ENCODE data around the gene MTHFR. TPM values are rescaled to one million over a fixed set of nuclear protein-coding genes. Genes with fewer than 3 reads are reported as not detected.
A peak's percentile ranks its signal among the peaks of the same experiment; 100 is the strongest.

Gene MTHFR
- total RNA-seq, 1 experiment from 2014 or later: 22.6 TPM

GRCh38 chr1:11854519-11854918, 48.8 kb upstream of the MTHFR start (continued):
- TF ChIP-seq ZNF138 (CRISPR knock-in tag; conservative IDR thresholded peaks at IDR 0.05): no peak
- no peak for TF ChIP-seq ZNF416 (CRISPR knock-in tag; IDR thresholded peaks at IDR 0.05)
- TF ChIP-seq NFATC4 (CRISPR knock-in tag; IDR thresholded peaks at IDR 0.05): no peak
- TF ChIP-seq ZBTB43 (CRISPR knock-in tag; IDR thresholded peaks at IDR 0.05): no peak
- TF ChIP-seq TCF7 (CRISPR knock-in tag; IDR thresholded peaks at IDR 0.05; ENCODE audit: low read depth): no peak
- no peak for TF ChIP-seq NFE2L1 (CRISPR knock-in tag; IDR thresholded peaks at IDR 0.05)

GRCh38 chr1:11851180-11851579, 45.4 kb upstream of the MTHFR start:
- POLR2A ChIA-PET: no interaction called here
- no peaks in the 10 kb centered on the region for H3K4me1 Mint-ChIP-seq
- CTCF ChIA-PET: interaction anchor here (1.2 kb wide), 1 partner anchor 9 kb away, joined by 4 read pairs; no protein-coding TSS in a partner anchor
- no peaks in the 10 kb centered on the region for H3K36me3 Mint-ChIP-seq
- DNase-seq (ENCODE audit: low spot score) (no peak), ATAC-seq (no peak)
- TF ChIP-seq ZNF423 (CRISPR knock-in tag; IDR thresholded peaks at IDR 0.05) (no peak), ZNF219 (CRISPR knock-in tag; IDR thresholded peaks at IDR 0.05; ENCODE audit: borderline replicate concordance) (no peak), ATF1 (CRISPR knock-in tag; IDR thresholded peaks at IDR 0.05) (no peak), CREB1 (CRISPR knock-in tag; IDR thresholded peaks at IDR 0.05) (no peak), ZBTB21 (CRISPR knock-in tag; IDR thresholded peaks at IDR 0.05; ENCODE audit: borderline replicate concordance) (no peak), ETV6 (CRISPR knock-in tag; IDR thresholded peaks at IDR 0.05) (no peak), KAT7 (CRISPR knock-in tag; IDR thresholded peaks at IDR 0.05; ENCODE audit: borderline replicate concordance) (no peak), SMAD3 (CRISPR knock-in tag; IDR thresholded peaks at IDR 0.05; ENCODE audit: borderline replicate concordance) (no peak), EMX1 (CRISPR knock-in tag; IDR thresholded peaks at IDR 0.05) (no peak), ELF4 (CRISPR knock-in tag; IDR thresholded peaks at IDR 0.05; ENCODE audit: low read depth) (no peak), OVOL2 (CRISPR knock-in tag; IDR thresholded peaks at IDR 0.05; ENCODE audit: borderline replicate concordance) (no peak), NR1H2 (CRISPR knock-in tag; IDR thresholded peaks at IDR 0.05) (no peak), ERG (CRISPR knock-in tag; IDR thresholded peaks at IDR 0.05) (no peak), ZNF232 (CRISPR knock-in tag; IDR thresholded peaks at IDR 0.05) (no peak), NFYB (CRISPR knock-in tag; conservative IDR thresholded peaks at IDR 0.05; ENCODE audit: low read depth) (no peak), PRRX2 (CRISPR knock-in tag; IDR thresholded peaks at IDR 0.05) (no peak)
- no peaks in the 10 kb centered on the region; the same call in 1 of the 2 replicates for H3K27me3 Mint-ChIP-seq (ENCODE audit: low read depth)
- peak overlapping the region; percentile 64; the same call in 1 of the 2 replicates for H3K27ac Mint-ChIP-seq
- no peak overlapping the region for H3K4me3 Mint-ChIP-seq
- H3K9me3 Mint-ChIP-seq: no peaks in the 10 kb centered on the region

- Mint-ChIP-seq H3K27me3 (ENCODE audit: low read depth) (no peaks in the 10 kb centered on the region; the same call in 1 of the 2 replicates), H3K9me3 (no peaks in the 10 kb centered on the region), H3K4me1 (no peaks in the 10 kb centered on the region), H3K27ac (no peak overlapping the region), H3K4me3 (no peak overlapping the region), H3K36me3 (peaks cover 9% of the 10 kb centered on the region; the same call in 1 of the 2 replicates)
- TF ChIP-seq PRDM15 (CRISPR knock-in tag; IDR thresholded peaks at IDR 0.05) (peak; percentile 88), GRHL2 (CRISPR knock-in tag; IDR thresholded peaks at IDR 0.05; ENCODE audit: insufficient replicate concordance, severe bottlenecking) (no peak), ZNF425 (CRISPR knock-in tag; conservative IDR thresholded peaks at IDR 0.05) (no peak), NR2C2 (CRISPR knock-in tag; IDR thresholded peaks at IDR 0.05) (no peak), CBFB (CRISPR knock-in tag; IDR thresholded peaks at IDR 0.05; ENCODE audit: low read depth) (no peak), CREM (CRISPR knock-in tag; IDR thresholded peaks at IDR 0.05) (no peak)
- CTCF ChIA-PET: interaction anchor here (0.6 to 1.2 kb wide), 3 partner anchors 10 to 168 kb away, joined by 3 to 4 read pairs (median 3); no protein-coding TSS in a partner anchor
- ATAC-seq (no peak), DNase-seq (ENCODE audit: low spot score) (no peak)
- POLR2A ChIA-PET: interaction anchor here (1.1 kb wide), 1 partner anchor 58 kb away, joined by 3 read pairs; no protein-coding TSS in a partner anchor
Measured at GRCh38 chr1:11850156-11850555, 44.4 kb upstream of the MTHFR start.

All from WTC11 (cell line).